Measurements from ENCODE around the gene SLC9A3. TPM values are rescaled to one million over a fixed set of nuclear protein-coding genes. Genes with fewer than 3 reads are reported as not detected.

Gene SLC9A3
- total and polyA plus RNA-seq, 2 of the 13 experiments (the other 11 are each of a cell fraction or from before 2014, with no cell fraction given) = 1.5 to 1.8 TPM

GRCh38 chr5:556909-557441, 32.7 kb upstream of the SLC9A3 start (continued):
- no peak for TF ChIP-seq ZHX2 (IDR thresholded peaks at IDR 0.05; ENCODE audit: low read depth)
- TF ChIP-seq ZHX2 (CRISPR knock-in tag; IDR thresholded peaks at IDR 0.05; ENCODE audit: borderline replicate concordance) = no peak
- no peak for TF ChIP-seq ZNF512 (CRISPR knock-in tag; IDR thresholded peaks at IDR 0.05)
- TF ChIP-seq, protein P1, sequence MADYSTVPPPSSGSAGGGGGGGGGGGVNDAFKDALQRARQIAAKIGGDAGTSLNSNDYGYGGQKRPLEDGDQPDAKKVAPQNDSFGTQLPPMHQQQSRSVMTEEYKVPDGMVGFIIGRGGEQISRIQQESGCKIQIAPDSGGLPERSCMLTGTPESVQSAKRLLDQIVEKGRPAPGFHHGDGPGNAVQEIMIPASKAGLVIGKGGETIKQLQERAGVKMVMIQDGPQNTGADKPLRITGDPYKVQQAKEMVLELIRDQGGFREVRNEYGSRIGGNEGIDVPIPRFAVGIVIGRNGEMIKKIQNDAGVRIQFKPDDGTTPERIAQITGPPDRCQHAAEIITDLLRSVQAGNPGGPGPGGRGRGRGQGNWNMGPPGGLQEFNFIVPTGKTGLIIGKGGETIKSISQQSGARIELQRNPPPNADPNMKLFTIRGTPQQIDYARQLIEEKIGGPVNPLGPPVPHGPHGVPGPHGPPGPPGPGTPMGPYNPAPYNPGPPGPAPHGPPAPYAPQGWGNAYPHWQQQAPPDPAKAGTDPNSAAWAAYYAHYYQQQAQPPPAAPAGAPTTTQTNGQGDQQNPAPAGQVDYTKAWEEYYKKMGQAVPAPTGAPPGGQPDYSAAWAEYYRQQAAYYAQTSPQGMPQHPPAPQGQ (CRISPR knock-in tag; IDR thresholded peaks at IDR 0.05; ENCODE audit: borderline replicate concordance) = no peak
- no peak for TF ChIP-seq ZNF446 (CRISPR knock-in tag; IDR thresholded peaks at IDR 0.05)
- TF ChIP-seq ZNF451 (CRISPR knock-in tag; IDR thresholded peaks at IDR 0.05) = no peak
- no peak for TF ChIP-seq ZNF10 (CRISPR knock-in tag; IDR thresholded peaks at IDR 0.05; ENCODE audit: borderline replicate concordance, low read depth)
- TF ChIP-seq ZSCAN12 (CRISPR knock-in tag; IDR thresholded peaks at IDR 0.05) = no peak
- TF ChIP-seq ZKSCAN5 (CRISPR knock-in tag; IDR thresholded peaks at IDR 0.05) = no peak
- no peak for TF ChIP-seq IKZF1 (IDR thresholded peaks at IDR 0.05)
- no peak for TF ChIP-seq ZIK1 (CRISPR knock-in tag; IDR thresholded peaks at IDR 0.05; ENCODE audit: borderline replicate concordance, low read depth)
- TF ChIP-seq YEATS2 (CRISPR knock-in tag; IDR thresholded peaks at IDR 0.05; ENCODE audit: borderline replicate concordance) = no peak
- TF ChIP-seq HOXD1 (CRISPR knock-in tag; IDR thresholded peaks at IDR 0.05) = no peak
- TF ChIP-seq ZNF792 (CRISPR knock-in tag; IDR thresholded peaks at IDR 0.05) = no peak
- TF ChIP-seq NR3C1 (CRISPR knock-in tag; IDR thresholded peaks at IDR 0.05) = no peak
- TF ChIP-seq, protein P2, sequence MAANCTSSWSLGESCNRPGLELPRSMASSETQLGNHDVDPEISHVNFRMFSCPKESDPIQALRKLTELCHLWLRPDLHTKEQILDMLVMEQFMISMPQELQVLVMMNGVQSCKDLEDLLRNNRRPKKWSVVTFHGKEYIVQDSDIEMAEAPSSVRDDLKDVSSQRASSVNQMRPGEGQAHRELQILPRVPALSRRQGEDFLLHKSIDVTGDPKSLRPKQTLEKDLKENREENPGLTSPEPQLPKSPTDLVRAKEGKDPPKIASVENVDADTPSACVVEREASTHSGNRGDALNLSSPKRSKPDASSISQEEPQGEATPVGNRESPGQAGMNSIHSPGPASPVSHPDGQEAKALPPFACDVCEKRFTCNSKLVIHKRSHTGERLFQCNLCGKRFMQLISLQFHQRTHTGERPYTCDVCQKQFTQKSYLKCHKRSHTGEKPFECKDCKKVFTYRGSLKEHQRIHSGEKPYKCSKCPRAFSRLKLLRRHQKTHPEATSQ (CRISPR knock-in tag; IDR thresholded peaks at IDR 0.05; ENCODE audit: borderline replicate concordance) = no peak
- TF ChIP-seq ZNF713 (CRISPR knock-in tag; IDR thresholded peaks at IDR 0.05) = no peak
- TF ChIP-seq DR1 (CRISPR knock-in tag; IDR thresholded peaks at IDR 0.05) = no peak
- TF ChIP-seq TAF15 (IDR thresholded peaks at IDR 0.05; ENCODE audit: low read depth, low read length, poor library complexity, severe bottlenecking) = no peak
- no peak for TF ChIP-seq NFATC3 (CRISPR knock-in tag; IDR thresholded peaks at IDR 0.05)
- TF ChIP-seq POLR2AphosphoS5 (IDR thresholded peaks at IDR 0.05; ENCODE audit: low read depth, low read length) = no peak

Data from HepG2 (cell line).